HG02870 (cell line): Measurements from ENCODE around the gene PGM3.

Experiments
- ATAC-seq: cut with Tn5 transposase; IDR thresholded peaks from one replicate; pipeline ENCODE4 v1.9.1; 2021; ENCODE audit warnings: mild to moderate bottlenecking, moderate library complexity; ENCODE audit not compliant: unreplicated experiment

Gene PGM3

GRCh38 chr6:83183082-83183828 lies 9.8 kb downstream of the PGM3 start:
- no peak for ATAC-seq

- no peak for ATAC-seq
These were observed 11.0 kb downstream of the PGM3 start for GRCh38 chr6:83182114-83182513.

GRCh38 chr6:83180426-83180950 lies 12.6 kb downstream of the PGM3 start:
- ATAC-seq: no peak

GRCh38 chr6:83176246-83176645 lies 16.8 kb downstream of the PGM3 start:
- ATAC-seq: no peak

GRCh38 chr6:83169511-83169910 lies 23.6 kb downstream of the PGM3 start:
- ATAC-seq: no peak

GRCh38 chr6:83169106-83169505 lies 24.0 kb downstream of the PGM3 start:
- ATAC-seq: no peak

- no peak for ATAC-seq
These were observed 24.5 kb downstream of the PGM3 start for GRCh38 chr6:83168556-83168955.

GRCh38 chr6:83167726-83168278 lies 25.3 kb downstream of the PGM3 start:
- no peak for ATAC-seq

GRCh38 chr6:83160167-83160566 lies 32.9 kb downstream of the PGM3 start:
- no peak for ATAC-seq

- no peak for ATAC-seq
These were observed 37.3 kb downstream of the PGM3 start for GRCh38 chr6:83155794-83156193.

- ATAC-seq: no peak
These were observed 39.1 kb downstream of the PGM3 start for GRCh38 chr6:83153883-83154521.

- ATAC-seq: no peak
These were observed 40.2 kb downstream of the PGM3 start for GRCh38 chr6:83152913-83153312.

- ATAC-seq: no peak
These were observed 42.0 kb downstream of the PGM3 start for GRCh38 chr6:83151114-83151513.

- ATAC-seq: no peak
These were observed 54.3 kb downstream of the PGM3 start for GRCh38 chr6:83138758-83139157.

GRCh38 chr6:83138118-83138722 lies 54.8 kb downstream of the PGM3 start:
- no peak for ATAC-seq

GRCh38 chr6:83132121-83132520 lies 60.9 kb downstream of the PGM3 start:
- no peak for ATAC-seq

- ATAC-seq: no peak
These were observed 65.1 kb downstream of the PGM3 start for GRCh38 chr6:83127976-83128375.

- no peak for ATAC-seq
These were observed 65.8 kb downstream of the PGM3 start for GRCh38 chr6:83127258-83127657.

- no peak for ATAC-seq
These were observed 66.3 kb downstream of the PGM3 start for GRCh38 chr6:83126807-83127206.

GRCh38 chr6:83126223-83126622 lies 66.8 kb downstream of the PGM3 start:
- no peak for ATAC-seq

GRCh38 chr6:83125425-83125824 lies 67.6 kb downstream of the PGM3 start:
- no peak for ATAC-seq

- no peak for ATAC-seq
These were observed 68.5 kb downstream of the PGM3 start for GRCh38 chr6:83124553-83124952.
